Osteoblast (primary cell): ENCODE results near the gene GC. TPM values are rescaled to one million over a fixed set of nuclear protein-coding genes. Genes with fewer than 3 reads are reported as not detected.

Experiments
- DNase-seq: peaks from one replicate; pipeline ENCODE4 v3.0.0; 2011; ENCODE audit warnings: low spot score, mixed read lengths; ENCODE audit not compliant: insufficient read length; ENCODE audit errors: missing footprints
- H2AFZ ChIP-seq: 2 replicates; pipeline ENCODE4 v1.6.0; 2011; ENCODE audit warnings: mild to moderate bottlenecking, low read length
- H3K27ac ChIP-seq: 2 replicates; pipeline ENCODE4 v1.5.1; 2011; ENCODE audit warnings: mild to moderate bottlenecking, low read depth, low read length, moderate library complexity
- H3K27me3 ChIP-seq: 2 replicates; pipeline ENCODE4 v1.6.0; 2012; ENCODE audit warnings: mild to moderate bottlenecking, control low read depth, inconsistent platforms, low read length, moderate library complexity; ENCODE audit not compliant: insufficient read depth
- H3K36me3 ChIP-seq: 2 replicates; pipeline ENCODE4 v1.5.1; 2011; ENCODE audit warnings: mild to moderate bottlenecking, low read length, control low read depth, moderate library complexity; ENCODE audit not compliant: insufficient read depth
- H3K4me1 ChIP-seq: 2 replicates; pipeline ENCODE4 v1.5.1; 2011; ENCODE audit warnings: mild to moderate bottlenecking, low read length, control low read depth, moderate library complexity; ENCODE audit not compliant: insufficient read depth
- H3K4me2 ChIP-seq: 2 replicates; pipeline ENCODE4 v1.6.0; 2011; ENCODE audit warnings: mild to moderate bottlenecking, low read length; ENCODE audit not compliant: insufficient read depth
- H3K4me3 ChIP-seq: fragments of 200-600 bp; sonication (generic); 3 replicates; pipeline ENCODE4 v1.5.1; 2012; ENCODE audit warnings: mild to moderate bottlenecking, low read length, inconsistent platforms; ENCODE audit not compliant: insufficient read depth
- H3K79me2 ChIP-seq: 2 replicates; pipeline ENCODE4 v1.6.0; 2012; ENCODE audit warnings: mild to moderate bottlenecking, low read length, control low read depth, inconsistent platforms; ENCODE audit not compliant: insufficient read depth
- H3K9me3 ChIP-seq: 2 replicates; pipeline ENCODE4 v1.5.1; 2011; ENCODE audit warnings: low read depth, low read length, control low read depth
- H4K20me1 ChIP-seq: 2 replicates; pipeline ENCODE4 v1.6.0; 2012; ENCODE audit warnings: mild to moderate bottlenecking, low read length, control low read depth; ENCODE audit not compliant: insufficient read depth
- total RNA-seq: library from RNA; depleted of rRNA; stranded (reverse); fragments of >200 nt; gene quantifications from 2 replicates; pipeline ENCODE4 v1.2.3, GENCODE V29; 2012
- TF ChIP-seq, protein P1 (sequence below): IDR thresholded peaks from 2 replicates; pipeline ENCODE4 v1.5.1; 2011; ENCODE audit warnings: mild to moderate bottlenecking, low read depth, low read length, moderate library complexity; ENCODE audit errors: extremely low read depth

The GC gene
- total RNA-seq, 1 donor = not detected

GRCh38 chr4:71765821-71766383 is 18.0 kb downstream of the GC start:
- DNase-seq = no peak
- Histone ChIP-seq H3K4me1 (no peaks in the 10 kb centered on the region), H3K4me2 (no peak overlapping the region), H2AFZ (no peak overlapping the region), H3K36me3 (no peaks in the 10 kb centered on the region), H4K20me1 (no peaks in the 10 kb centered on the region), H3K4me3 (no peak overlapping the region), H3K9me3 (no peaks in the 10 kb centered on the region), H3K27ac (no peak overlapping the region), H3K79me2 (no peaks in the 10 kb centered on the region), H3K27me3 (no peaks in the 10 kb centered on the region)
- TF ChIP-seq, protein P1, sequence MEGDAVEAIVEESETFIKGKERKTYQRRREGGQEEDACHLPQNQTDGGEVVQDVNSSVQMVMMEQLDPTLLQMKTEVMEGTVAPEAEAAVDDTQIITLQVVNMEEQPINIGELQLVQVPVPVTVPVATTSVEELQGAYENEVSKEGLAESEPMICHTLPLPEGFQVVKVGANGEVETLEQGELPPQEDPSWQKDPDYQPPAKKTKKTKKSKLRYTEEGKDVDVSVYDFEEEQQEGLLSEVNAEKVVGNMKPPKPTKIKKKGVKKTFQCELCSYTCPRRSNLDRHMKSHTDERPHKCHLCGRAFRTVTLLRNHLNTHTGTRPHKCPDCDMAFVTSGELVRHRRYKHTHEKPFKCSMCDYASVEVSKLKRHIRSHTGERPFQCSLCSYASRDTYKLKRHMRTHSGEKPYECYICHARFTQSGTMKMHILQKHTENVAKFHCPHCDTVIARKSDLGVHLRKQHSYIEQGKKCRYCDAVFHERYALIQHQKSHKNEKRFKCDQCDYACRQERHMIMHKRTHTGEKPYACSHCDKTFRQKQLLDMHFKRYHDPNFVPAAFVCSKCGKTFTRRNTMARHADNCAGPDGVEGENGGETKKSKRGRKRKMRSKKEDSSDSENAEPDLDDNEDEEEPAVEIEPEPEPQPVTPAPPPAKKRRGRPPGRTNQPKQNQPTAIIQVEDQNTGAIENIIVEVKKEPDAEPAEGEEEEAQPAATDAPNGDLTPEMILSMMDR = no peak

DNA sequence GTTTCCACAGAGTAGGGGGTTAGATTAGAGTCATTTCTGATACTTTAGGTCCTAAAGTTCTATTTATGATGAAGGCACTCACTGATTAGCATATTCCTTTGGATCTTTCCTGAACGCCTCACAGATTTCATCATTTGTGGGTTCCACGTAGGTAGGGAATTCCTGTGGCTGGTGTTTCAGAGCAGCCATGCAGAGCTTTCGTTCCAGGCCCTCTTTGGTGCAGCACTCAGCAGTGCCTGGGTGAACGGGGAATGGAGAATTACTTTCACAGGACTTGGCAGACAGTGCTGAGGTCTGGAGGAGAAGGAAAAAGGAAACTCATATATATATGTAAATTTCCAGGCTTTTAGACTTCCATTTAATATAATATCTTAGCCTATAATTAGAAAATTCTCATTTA is 18.5 kb downstream of the GC start:
- no peak overlapping the region for H2AFZ ChIP-seq
- no peaks in the 10 kb centered on the region for H3K79me2 ChIP-seq
- H3K27me3 ChIP-seq = no peaks in the 10 kb centered on the region
- DNase-seq = no peak
- H3K9me3 ChIP-seq = no peaks in the 10 kb centered on the region
- TF ChIP-seq, protein P1 = no peak
- no peak overlapping the region for H3K27ac ChIP-seq
- H4K20me1 ChIP-seq = no peaks in the 10 kb centered on the region
- H3K4me2 ChIP-seq = no peak overlapping the region
- no peaks in the 10 kb centered on the region for H3K36me3 ChIP-seq
- H3K4me3 ChIP-seq = no peak overlapping the region
- H3K4me1 ChIP-seq = no peaks in the 10 kb centered on the region

- Histone ChIP-seq H3K4me3 (no peak overlapping the region), H3K27ac (no peak overlapping the region), H3K9me3 (no peaks in the 10 kb centered on the region), H3K79me2 (no peaks in the 10 kb centered on the region), H3K36me3 (no peaks in the 10 kb centered on the region), H3K27me3 (no peaks in the 10 kb centered on the region), H2AFZ (no peak overlapping the region), H4K20me1 (no peaks in the 10 kb centered on the region), H3K4me1 (no peaks in the 10 kb centered on the region), H3K4me2 (no peak overlapping the region)
- TF ChIP-seq, protein P1 = no peak
- no peak for DNase-seq
Observed at GRCh38 chr4:71752383-71753042, 31.4 kb downstream of the GC start.

DNA sequence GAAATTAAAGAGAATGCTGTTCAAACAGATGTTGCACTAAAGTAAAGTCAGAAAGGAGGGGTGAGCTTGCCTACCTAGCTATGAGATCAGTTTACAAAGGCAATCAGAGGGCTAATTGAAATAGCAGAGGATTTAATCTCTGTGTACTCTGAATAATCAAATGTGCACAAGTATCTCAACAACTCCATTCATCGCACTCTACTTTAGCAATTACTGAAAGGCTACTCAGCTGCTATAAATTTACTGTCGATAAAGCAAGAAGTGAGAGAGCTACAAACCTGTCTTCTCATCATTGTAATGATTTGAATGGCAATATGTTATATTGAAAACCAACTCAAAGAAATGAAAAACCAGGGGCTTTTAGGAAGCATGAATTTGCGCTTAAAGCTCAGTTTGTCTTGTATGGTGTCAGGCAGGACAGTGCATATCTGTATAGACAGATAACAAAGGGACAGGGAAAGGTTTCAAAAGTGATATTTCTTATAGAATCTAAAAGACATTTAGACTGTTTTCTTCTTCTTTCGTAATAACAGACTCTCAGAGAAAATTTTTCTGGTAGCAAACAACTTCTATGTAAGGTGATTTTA is 34.8 kb downstream of the GC start:
- Histone ChIP-seq H2AFZ (no peak overlapping the region), H4K20me1 (no peaks in the 10 kb centered on the region), H3K9me3 (no peaks in the 10 kb centered on the region), H3K27me3 (no peaks in the 10 kb centered on the region), H3K36me3 (no peaks in the 10 kb centered on the region), H3K4me1 (no peaks in the 10 kb centered on the region), H3K79me2 (no peaks in the 10 kb centered on the region), H3K4me3 (no peak overlapping the region), H3K4me2 (no peak overlapping the region), H3K27ac (no peak overlapping the region)
- TF ChIP-seq, protein P1 = no peak
- no peak for DNase-seq
